GM19099 (cell line): ENCODE results near the gene TSC1.

Experiments used
- POLR2A ChIP-seq: IDR thresholded peaks from 3 replicates; pipeline ENCODE4 v1.6.1; 2011; ENCODE audit warnings: low read depth; ENCODE audit not compliant: insufficient read length; ENCODE audit errors: extremely low read depth

Gene TSC1

DNA sequence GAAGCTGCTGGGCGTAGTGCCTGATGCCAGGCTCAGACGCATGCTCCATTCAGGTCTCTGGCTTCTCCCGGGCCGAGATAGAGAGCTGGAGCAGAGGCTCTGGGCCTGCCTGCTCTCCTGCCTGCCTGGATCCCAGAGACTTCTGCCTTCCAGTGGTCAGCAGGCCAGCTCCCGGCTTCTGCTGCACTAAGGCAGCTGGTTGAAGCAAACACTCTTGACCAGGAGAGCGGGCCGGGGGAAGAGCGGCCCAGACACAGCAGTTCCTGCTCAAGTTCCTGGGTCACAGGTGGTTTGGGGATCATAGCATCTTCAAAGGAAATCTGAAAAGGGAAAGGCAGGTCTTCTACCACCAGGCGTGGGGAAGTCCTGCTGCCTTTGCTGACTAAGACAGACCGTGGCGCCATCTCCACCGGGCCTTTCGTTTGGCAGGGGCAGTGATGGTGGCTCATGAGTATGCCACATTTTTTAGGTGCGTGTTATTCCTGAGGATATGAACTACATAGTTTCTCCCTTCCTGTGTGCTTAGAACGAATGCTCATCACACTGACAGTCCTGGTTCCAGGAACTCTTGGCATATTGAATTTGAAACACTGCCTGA, 97.4 kb downstream of the TSC1 start:
- no peak for TF ChIP-seq POLR2A

DNA sequence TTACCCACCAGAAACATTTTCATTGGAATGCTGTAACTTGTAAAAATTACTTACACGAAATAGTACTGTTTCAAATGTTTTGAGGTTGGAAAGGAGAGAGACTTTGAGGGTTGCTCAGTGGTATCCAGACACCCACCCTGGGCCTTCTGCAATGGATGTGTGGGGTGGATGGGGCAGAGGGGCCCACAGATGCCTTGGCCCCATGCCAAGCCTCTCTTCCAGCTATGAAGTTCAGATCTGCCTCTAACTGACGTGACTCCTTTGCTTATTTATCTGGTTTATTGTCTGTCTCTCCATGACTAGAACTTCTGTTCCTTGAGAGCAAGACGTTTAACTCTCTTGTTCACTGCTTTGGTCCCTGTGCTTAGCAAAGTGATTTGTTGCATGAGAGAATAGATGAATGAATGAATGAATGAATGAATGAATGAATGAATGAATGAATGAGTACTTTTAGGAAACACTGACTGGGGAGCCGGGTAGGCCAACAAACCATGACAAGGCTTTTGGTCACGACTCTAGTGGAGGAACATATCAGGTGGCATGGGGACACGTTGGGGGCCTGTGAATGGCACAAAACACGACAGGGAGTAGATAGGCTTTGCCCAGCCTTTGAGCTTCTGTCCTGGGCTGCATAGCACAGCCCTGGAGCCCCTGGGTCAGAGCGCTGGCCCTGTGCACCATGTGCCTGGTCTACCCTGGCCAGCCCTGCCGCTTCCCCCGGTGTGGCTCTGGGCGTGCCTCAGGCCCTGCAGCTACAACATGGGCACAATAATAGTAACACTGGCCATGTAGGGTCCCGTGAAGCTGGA, 98.1 kb downstream of the TSC1 start:
- TF ChIP-seq POLR2A = no peak

DNA sequence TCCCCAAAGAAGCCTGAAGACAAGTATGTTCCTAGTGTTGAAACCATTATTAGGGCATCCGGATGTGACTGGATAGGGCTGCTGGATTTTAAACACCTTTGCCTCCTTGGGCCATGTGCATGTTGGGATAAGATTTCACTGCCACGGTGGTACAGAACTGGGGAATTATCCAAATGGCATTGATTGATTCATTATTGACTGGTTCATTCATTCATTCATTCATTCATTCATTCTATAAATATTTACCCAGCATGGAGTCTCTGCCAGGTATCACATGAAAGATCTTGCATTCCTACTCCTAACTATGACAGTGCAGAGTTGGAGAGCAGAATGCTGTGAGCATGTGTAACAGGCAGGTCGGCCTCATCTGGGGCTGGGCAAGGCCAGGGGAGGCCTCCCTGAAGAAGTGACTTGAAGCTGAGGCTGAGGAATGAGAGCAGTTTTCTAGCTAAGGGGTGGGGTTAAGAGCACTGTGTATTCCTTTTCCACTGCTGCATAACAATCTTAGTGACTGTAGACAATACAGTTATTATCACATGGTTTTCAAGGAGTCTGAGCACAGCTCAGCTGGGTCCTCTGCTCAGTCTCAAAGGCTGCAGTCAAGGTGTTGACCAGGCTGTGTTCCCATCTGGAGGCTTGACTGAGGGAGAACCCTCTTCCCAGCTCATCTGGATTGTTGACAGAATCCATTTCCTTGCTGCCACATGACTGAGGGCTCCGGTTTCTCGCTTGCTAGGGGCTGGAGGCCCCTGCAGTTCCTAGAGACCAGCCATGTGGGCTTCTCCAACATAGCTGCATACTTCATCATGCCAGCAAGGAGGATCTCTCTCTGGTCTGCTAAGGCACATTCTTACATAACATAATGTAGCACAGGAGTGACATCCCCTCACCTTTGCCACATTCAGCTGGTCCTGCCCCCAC, 102.0 kb downstream of the TSC1 start:
- TF ChIP-seq POLR2A = no peak
